Lower lobe of right lung (tissue), 2 donors: Measurements from ENCODE around the gene LEPROT. TPM values are rescaled to one million over a fixed set of nuclear protein-coding genes. Genes with fewer than 3 reads are reported as not detected.
"Not testable (repeated sequence)": the region's sequence is repeated elsewhere in the genome, so short reads cannot be mapped to it uniquely, and the experiment has no call there.

Experiments used
- ATAC-seq, 2 donors: fragments of 200-7000 bp; cut with Tn5 transposase; one replicate each; pipeline ENCODE4 v1.9.1; 2020 to 2022; ENCODE audit warnings: mild to moderate bottlenecking in 2 of 2, moderate library complexity in 2 of 2
- DNase-seq: peaks from one replicate; pipeline ENCODE4 v3.0.0-alpha.2; 2020
- H3K27ac ChIP-seq: fragments of 200-600 bp; one replicate; pipeline ENCODE4 v1.8.0; 2022
- H3K27me3 ChIP-seq: fragments of 200-600 bp; one replicate; pipeline ENCODE4 v1.8.0; 2022; ENCODE audit warnings: low read depth
- H3K36me3 ChIP-seq: fragments of 200-600 bp; one replicate; pipeline ENCODE4 v1.8.0; 2022; ENCODE audit warnings: mild to moderate bottlenecking
- H3K4me1 ChIP-seq: fragments of 200-600 bp; one replicate; pipeline ENCODE4 v1.8.0; 2022
- H3K4me3 ChIP-seq: fragments of 200-600 bp; one replicate; pipeline ENCODE4 v1.8.0; 2022; ENCODE audit warnings: mild to moderate bottlenecking
- H3K9me3 ChIP-seq: fragments of 200-600 bp; one replicate; pipeline ENCODE4 v1.8.0; 2022
- CTCF ChIP-seq: fragments of 200-600 bp; IDR thresholded peaks from one replicate; pipeline ENCODE4 v1.8.0; 2022; ENCODE audit warnings: antibody characterized with exemption, mild to moderate bottlenecking
- intact Hi-C: fragments of 100-400 bp; cut with DNase I; formaldehyde crosslinking; loops from one replicate; pipeline ENCODE4 v1.11.0; 2022
- long read RNA-seq: library from polyadenylated mRNA; unstranded; transcript quantifications from one replicate; pipeline ENCODE4 v2.0.0, GENCODE V29; 2021
- total RNA-seq: library from RNA; stranded (reverse); fragmentation: NEBNext Ultra II Directional; extraction: Animal tissue kit (Norgen Biotek cat#: 25700); gene quantifications from one replicate; pipeline ENCODE4 v1.2.1, GENCODE V29; 2021
- donor health status: DM: no; HTN: yes; CAD: no; lungs with severe emphysema.

Gene LEPROT
- 96.6 TPM for total RNA-seq
- long read RNA-seq, full-length matches to known transcripts = 106 of 116 reads
- long read RNA-seq, partial matches to known transcripts = 9 of 116 reads
- long read RNA-seq, other reads (novel, unspliced or antisense) = 1 of 116 reads

- peak in 1 of 2 donors; percentile 46 for ATAC-seq
- Histone ChIP-seq H3K4me1 (peaks cover 40% of the 10 kb centered on the region), H3K27ac (peak within 1 kb of the TSS; percentile 99), H3K4me3 (peak within 1 kb of the TSS; percentile 81), H3K36me3 (peaks cover 7% of the 10 kb centered on the region), H3K27me3 (no peaks in the 10 kb centered on the region), H3K9me3 (no peaks in the 10 kb centered on the region)
- DNase-seq = no peak
- intact Hi-C loops = no loop called here
- no peak for TF ChIP-seq CTCF
These were observed at the start of gene LEPROT, which contains the start of gene LEPR for GRCh38 chr1:65420590-65421350. Gene LEPROT, plus strand, starts transcription at chr1:65420668. Its CDS starts 57 bp downstream, at chr1:65420725. Gene LEPR, plus strand, starts transcription at chr1:65420668. Its CDS starts 144,898 bp downstream, at chr1:65565566.

- TF ChIP-seq CTCF = no peak
- ATAC-seq = no peak
- Histone ChIP-seq H3K27me3 (no peaks in the 10 kb centered on the region), H3K36me3 (no peaks in the 10 kb centered on the region), H3K9me3 (no peaks in the 10 kb centered on the region), H3K4me1 (no peaks in the 10 kb centered on the region), H3K4me3 (no peak overlapping the region), H3K27ac (no peak overlapping the region)
- intact Hi-C loops = no loop called here
- DNase-seq = no peak
These were observed 48.9 kb upstream of the LEPROT start for GRCh38 chr1:65371544-65371943.

GRCh38 chr1:65372557-65372956 lies 47.9 kb upstream of the LEPROT start:
- DNase-seq (no peak), ATAC-seq (no peak)
- Histone ChIP-seq H3K4me3 (no peak overlapping the region), H3K4me1 (no peaks in the 10 kb centered on the region), H3K9me3 (no peaks in the 10 kb centered on the region), H3K36me3 (no peaks in the 10 kb centered on the region), H3K27ac (no peak overlapping the region), H3K27me3 (no peaks in the 10 kb centered on the region)
- intact Hi-C loops = no loop called here
- TF ChIP-seq CTCF = no peak

- H3K36me3 ChIP-seq = no peaks in the 10 kb centered on the region
- no peak overlapping the region for H3K27ac ChIP-seq
- DNase-seq = no peak
- H3K4me3 ChIP-seq = no peak overlapping the region
- no peak for TF ChIP-seq CTCF
- no peaks in the 10 kb centered on the region for H3K4me1 ChIP-seq
- no peaks in the 10 kb centered on the region for H3K27me3 ChIP-seq
- H3K9me3 ChIP-seq = no peaks in the 10 kb centered on the region
- no peak for ATAC-seq
- intact Hi-C loops = no loop called here
These were observed 42.8 kb upstream of the LEPROT start for GRCh38 chr1:65377496-65378246.

GRCh38 chr1:65378247-65378946 lies 42.1 kb upstream of the LEPROT start:
- ATAC-seq = no peak
- no peak for DNase-seq
- Histone ChIP-seq H3K27me3 (no peaks in the 10 kb centered on the region), H3K4me3 (no peak overlapping the region), H3K36me3 (no peaks in the 10 kb centered on the region), H3K27ac (no peak overlapping the region), H3K9me3 (no peaks in the 10 kb centered on the region), H3K4me1 (no peaks in the 10 kb centered on the region)
- intact Hi-C loops = no loop called here
- no peak for TF ChIP-seq CTCF

GRCh38 chr1:65384426-65384825 lies 36.0 kb upstream of the LEPROT start:
- H3K36me3 ChIP-seq = peaks cover 11% of the 10 kb centered on the region
- H3K27ac ChIP-seq, H3K27me3 ChIP-seq, intact Hi-C loops, H3K4me1 ChIP-seq, H3K4me3 ChIP-seq, H3K9me3 ChIP-seq, ATAC-seq, DNase-seq: not testable (repeated sequence)
